GM12864 (cell line): Measurements from ENCODE around the gene NR3C2.
"Not testable (repeated sequence)": the region's sequence is repeated elsewhere in the genome, so short reads cannot be mapped to it uniquely, and the experiment has no call there.

Experiments
- DNase-seq: peaks from one replicate; pipeline ENCODE4 v3.0.0-alpha.2; 2011; ENCODE audit warnings: low read depth
- H3K4me3 ChIP-seq: 2 replicates; pipeline ENCODE4 v1.5.1; 2011; ENCODE audit warnings: mild to moderate bottlenecking, low read depth, low read length, control low read depth
- CTCF ChIP-seq: IDR thresholded peaks from 2 replicates; pipeline ENCODE4 v1.5.1; 2011; ENCODE audit warnings: low read depth, mild to moderate bottlenecking, moderate library complexity, low read length, control low read depth, inconsistent platforms; ENCODE audit errors: missing control alignments

Gene NR3C2

DNA sequence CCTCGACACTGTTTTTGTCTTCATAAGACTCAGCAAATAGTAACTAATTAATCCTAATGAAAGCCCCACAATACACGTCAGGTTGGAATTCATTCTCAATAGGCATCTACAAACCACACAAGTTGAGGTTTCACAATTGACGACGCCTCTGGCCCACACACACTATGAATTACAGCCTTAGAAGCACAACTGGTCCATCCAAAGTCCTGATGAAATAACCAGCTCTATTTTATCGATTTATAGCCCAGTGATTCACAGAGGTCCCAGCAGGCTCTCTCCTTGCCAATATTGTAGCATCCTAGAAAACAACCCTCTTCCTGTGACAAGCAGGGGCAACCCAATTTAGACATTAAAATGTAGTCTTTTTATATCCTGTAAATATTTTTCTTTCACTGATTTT lies 112.1 kb downstream of the NR3C2 start:
- no peak overlapping the region for H3K4me3 ChIP-seq
- DNase-seq, result no peak
- TF ChIP-seq CTCF, result no peak

GRCh38 chr4:148329751-148330150 lies 112.5 kb downstream of the NR3C2 start:
- H3K4me3 ChIP-seq, result no peak overlapping the region
- no peak for DNase-seq
- no peak for TF ChIP-seq CTCF

DNA sequence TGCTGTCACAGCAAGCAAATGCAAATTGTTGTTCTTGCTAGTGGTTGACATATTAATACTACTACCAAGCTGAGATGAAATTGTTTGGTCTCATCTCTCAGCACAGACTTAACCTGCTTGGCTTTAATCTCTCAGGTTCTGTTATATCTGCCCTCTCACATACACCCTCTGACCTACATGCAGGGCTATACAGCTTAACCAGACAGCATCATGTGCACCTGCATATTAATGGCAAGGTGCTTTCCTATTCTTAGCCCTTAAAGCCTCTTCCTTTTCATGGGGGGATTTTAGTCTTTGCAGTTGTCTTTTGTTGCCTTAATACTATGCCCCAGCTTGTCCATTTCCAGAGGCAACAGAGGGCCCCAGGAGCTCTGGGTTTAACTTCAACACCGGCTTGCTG lies 114.5 kb downstream of the NR3C2 start:
- TF ChIP-seq CTCF, result no peak
- DNase-seq, result no peak
- H3K4me3 ChIP-seq, result no peak overlapping the region

DNA sequence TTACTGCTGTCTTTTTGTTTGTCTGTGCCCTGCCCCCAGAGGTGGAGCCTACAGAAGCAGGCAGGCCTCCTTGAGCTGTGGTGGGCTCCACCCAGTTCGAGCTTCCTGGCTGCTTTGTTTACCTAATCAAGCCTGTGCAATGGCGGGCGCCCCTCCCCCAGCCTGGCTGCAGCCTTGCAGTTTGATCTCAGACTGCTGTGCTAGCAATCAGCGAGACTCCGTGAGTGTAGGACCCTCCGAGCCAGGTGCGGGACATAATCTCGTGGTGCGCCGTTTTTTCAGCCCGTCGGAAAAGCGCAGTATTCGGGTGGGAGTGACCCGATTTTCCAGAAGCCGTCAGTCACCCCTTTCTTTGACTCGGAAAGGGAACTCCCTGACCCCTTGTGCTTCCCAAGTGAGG lies 118.9 kb downstream of the NR3C2 start:
- DNase-seq, H3K4me3 ChIP-seq: not testable (repeated sequence)

DNA sequence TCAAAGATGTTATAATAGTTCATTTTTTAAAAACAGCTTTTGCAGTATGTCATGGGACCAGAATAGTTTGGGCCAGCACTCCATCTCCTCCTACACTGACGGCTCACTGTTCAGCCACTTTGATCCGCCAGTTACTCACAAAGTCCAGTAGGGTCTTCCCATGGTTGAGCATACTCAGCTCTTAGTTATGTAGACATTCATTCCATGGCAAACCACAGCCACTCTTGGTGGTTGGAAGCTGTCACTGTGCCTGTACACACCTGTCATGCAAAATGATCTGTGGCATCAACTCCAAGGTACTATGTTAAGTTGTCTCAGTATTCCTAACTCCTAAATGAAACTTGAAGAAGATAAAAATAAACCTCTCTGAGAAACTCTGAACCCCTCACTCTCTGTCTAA lies 127.2 kb downstream of the NR3C2 start:
- DNase-seq, result no peak
- H3K4me3 ChIP-seq, result no peak overlapping the region
- TF ChIP-seq CTCF, result no peak

- no peak overlapping the region for H3K4me3 ChIP-seq
- TF ChIP-seq CTCF, result no peak
Measured at GRCh38 chr4:148312956-148313490, 129.2 kb downstream of the NR3C2 start.

DNA sequence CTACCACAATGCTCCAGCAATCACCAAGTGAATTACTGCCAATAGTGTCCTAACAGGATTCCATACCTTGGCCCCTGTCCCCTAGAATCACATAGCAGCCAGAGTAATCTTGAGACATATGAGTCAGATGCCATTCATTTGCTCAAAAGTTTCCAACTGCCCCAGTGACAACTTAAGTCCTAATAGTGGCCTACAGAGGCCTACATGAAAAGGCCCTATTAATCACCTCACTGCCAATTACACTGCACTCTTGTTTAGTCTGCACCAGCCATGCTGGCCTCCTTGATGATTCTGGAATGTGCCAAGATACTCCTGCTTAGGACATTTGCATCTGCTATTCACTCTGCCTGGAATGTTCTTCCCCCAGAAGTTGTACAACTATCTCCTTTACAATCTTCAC lies 130.7 kb downstream of the NR3C2 start:
- no peak overlapping the region for H3K4me3 ChIP-seq
- DNase-seq, result no peak
- TF ChIP-seq CTCF, result no peak

More at GRCh38 chr4:148312956-148313490, 129.2 kb downstream of the NR3C2 start:
- no peak for DNase-seq
